ENCODE measurements around the gene CLCN3.
"Not testable (repeated sequence)": the region's sequence is repeated elsewhere in the genome, so short reads cannot be mapped to it uniquely, and the experiment has no call there.

The CLCN3 gene

DNA sequence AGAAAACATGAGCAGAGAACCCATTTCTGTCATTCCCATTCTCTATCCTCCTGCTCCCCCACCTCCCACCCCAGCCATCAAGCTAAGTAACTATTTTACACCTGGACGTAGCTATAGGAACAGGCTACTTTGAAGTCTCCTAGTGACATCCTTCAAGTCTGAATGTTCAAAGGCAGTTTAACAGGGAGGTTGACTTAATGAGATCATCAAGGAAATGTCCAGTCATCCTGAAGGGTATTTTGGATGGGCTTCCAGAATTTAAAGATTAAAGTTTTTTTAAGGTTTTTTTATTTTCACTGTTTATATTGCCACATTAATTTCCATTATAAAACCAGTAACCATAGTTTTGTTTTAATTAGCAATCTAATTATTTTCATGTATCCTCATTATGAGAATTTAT, 96.3 kb downstream of the CLCN3 start:
- DNase-seq: no peak

DNA sequence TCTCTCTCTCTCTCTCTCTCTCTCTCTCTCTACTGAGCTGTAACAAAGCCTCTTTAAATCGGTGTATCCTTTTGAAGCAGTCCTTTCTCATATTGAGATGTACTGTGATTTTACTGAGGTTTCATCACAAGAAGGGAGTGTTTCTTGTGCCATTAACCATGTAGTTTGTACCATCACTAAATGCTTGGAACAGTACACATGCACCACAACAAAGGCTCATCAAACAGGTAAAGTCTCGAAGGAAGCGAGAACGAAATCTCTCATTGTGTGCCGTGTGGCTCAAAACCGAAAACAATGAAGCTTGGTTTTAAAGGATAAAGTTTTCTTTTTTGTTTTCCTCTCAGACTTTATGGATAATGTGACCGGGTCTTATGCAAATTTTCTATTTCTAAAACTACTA, 100.2 kb downstream of the CLCN3 start:
- no peak for DNase-seq

GRCh38 chr4:169723207-169723965, 103.0 kb downstream of the CLCN3 start:
- no peak for DNase-seq

DNA sequence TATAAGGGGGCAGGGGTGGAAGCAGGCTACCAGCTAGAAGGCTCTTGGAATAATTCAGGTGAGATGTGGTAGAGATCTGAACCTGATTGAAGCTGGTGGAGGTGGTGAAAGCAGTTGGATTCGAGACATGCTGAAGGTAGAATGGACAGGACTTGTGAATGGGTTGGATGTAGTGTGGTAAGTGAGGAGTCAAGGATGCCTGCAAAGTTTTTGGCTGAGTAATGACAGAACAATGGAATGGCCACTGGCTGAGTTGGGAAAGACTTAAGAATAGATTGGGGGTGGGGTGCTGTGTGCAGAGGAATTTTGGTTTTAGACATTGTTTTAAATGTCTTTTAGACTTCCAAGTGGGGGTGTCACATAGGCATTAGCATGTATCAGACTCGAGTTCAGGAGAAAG, 103.9 kb downstream of the CLCN3 start:
- DNase-seq: no peak

DNA sequence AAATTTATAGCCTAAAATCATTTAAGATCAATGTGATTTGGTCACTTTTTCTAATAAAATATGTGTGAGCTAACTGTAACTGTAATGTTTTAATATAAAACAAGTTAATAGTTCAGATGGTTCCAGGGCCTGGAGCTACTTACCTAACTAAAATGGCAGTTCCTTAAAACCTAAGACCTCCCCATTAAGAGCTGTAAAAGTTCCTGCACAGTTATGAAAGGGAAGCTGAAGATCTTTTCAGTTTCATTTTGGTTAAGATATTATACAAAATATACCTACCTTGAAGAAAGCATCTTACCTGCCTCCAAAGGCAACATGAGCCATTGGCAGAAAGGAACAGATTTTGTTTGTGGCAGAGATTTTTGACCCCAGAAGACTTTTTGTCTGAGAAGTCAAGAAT, 107.2 kb downstream of the CLCN3 start:
- no peak for DNase-seq

DNA sequence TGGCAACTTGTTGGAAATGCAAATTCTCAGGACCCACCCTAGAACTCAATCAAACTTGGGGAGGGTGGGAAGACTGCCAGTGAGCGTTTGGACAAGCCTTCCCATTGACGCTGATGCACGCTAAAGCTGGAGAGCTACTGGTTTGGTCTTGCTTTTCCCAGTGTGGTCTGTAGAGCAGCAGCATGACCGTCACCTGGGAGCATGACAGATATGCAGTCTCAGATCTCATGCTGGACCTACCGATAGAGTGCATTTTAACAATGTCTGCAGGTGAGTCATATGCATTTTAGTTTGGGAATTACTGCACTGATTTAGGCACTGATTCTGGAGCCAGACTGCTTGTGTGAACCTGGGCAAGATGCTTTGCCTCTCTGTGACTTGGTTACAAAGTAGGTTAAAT, 110.2 kb downstream of the CLCN3 start:
- no peak for DNase-seq

- not testable (repeated sequence) for DNase-seq
Measured at GRCh38 chr4:169738604-169739003, 118.2 kb downstream of the CLCN3 start.

GRCh38 chr4:169741569-169741968, 121.2 kb downstream of the CLCN3 start:
- no peak for DNase-seq

- no peak for DNase-seq
Measured at GRCh38 chr4:169744601-169745000, 124.2 kb downstream of the CLCN3 start.

DNA sequence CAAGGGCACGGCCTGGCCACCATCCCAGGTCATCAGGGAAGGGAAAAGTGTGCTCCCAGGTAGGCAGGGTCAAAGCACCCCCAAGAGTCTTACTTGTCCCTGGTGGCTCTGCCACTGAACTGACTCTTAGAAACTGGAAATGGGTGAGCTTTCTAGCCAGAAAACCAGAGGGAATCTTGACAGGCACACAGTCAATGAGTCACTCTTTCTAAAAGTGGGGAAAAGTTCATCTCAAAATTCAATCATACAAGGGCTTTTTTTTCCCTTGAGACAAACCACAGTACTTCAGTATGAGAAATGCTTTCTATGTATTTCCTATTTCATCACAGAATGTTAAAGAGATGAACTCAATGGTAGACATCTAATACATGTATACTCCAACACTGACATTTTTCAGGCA, 124.9 kb downstream of the CLCN3 start:
- DNase-seq: no peak

DNA sequence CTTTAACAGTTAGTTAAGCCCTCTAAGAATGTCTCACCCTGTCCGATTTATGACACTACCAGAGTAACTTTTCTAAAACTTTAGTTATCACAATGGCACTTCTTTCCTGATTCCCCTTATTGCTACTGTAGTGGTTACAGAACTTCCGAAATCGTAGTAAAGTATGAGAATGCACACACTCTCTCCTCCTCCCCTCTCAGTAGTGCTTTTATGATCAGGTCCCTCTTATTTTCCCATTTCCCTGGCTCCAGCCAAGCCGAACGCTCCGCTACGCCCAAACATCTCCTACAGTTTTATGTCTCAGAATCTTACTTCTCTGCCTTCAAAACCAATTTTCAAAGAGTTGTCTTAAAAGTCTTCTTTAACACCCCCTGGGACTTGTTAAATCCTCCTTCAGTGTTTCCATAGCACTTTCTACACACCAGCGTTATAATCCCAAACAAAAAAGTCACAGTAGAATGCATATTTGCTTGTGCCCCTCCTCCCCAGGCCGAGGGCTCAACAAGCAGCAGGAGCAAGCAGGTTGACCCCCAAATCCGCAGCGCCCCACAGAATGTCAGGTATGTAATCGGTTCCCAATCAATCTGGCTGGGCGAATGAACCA, 136.7 kb downstream of the CLCN3 start:
- no peak for DNase-seq

DNA sequence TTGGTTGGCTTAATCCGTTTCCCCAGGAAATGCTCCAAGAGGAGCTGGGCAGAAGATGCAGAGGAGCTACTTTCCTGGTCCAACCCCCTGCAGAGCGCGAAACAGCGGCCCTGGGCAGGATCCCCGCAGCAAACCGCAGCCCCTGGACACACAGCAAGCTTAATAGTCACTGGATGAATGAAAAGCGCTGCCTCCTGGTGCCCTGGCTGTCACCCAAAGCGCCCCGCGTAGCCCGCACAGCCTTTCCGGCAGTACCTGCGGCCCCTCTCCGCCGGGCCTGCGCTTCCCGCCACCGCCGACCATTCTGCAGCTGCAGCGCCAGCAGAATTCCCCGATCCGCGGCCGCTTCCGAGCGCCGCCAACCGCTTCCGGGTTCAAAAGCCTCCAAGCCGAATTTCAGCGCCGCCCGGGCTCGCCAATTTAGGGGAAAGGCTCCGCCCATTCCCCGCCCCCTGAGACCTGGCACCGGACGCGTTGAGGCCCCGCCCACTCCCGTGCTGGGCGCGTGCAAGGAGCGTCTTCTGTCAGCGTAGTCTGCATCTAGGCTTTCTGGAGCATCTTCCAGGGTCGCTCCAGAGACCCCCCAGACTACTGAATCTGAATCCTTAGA, 137.3 kb downstream of the CLCN3 start, which contains the start of gene HPF1:
Gene HPF1 (minus strand): TSS at position 370 of the 610 bp plus-strand sequence. CDS start 67 bp downstream, at position 303.
- DNase-seq: peak; percentile 78

- DNase-seq: no peak
Measured at GRCh38 chr4:169758401-169758962, 138.1 kb downstream of the CLCN3 start.

DNA sequence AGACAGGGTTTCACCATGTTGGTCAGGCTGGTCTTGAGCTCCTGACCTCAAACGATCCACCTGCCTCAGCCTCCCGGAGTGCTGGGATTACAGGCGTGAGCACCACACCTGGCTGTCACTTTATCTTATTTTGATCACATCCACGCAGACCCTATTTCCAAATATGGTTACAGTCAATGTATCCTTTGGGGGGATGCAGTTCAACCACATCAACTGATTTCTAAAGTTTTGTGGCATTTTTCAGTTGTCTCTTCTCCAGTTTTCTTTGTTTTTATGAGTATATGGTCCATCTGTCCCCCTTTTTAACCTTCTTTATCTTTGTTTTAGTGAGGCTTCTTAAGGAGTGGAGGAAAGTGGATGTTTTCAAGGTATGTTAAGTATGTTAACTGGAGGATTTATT, 141.5 kb downstream of the CLCN3 start:
- no peak for DNase-seq

DNA sequence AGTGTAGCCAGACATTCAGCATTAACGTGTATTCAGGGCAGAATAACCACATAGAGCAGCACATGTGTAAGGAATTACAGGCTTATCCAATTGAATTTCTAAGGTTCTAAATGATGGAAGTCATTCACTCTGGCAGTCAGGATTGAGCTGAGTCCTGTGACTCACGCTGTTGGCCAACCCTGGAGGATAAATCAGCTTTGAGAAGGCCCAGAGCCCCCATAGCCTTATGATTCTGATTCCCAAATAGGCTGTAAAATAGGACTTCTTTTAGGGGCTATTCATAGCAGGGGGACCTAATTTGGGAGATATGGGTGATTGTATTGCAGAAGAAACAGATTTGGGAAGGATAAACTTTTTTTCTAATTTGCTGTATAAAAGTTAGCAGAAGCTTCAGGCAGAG, 145.5 kb downstream of the CLCN3 start:
- no peak for DNase-seq

GRCh38 chr4:169766741-169767140, 146.4 kb downstream of the CLCN3 start:
- no peak for DNase-seq

DNA sequence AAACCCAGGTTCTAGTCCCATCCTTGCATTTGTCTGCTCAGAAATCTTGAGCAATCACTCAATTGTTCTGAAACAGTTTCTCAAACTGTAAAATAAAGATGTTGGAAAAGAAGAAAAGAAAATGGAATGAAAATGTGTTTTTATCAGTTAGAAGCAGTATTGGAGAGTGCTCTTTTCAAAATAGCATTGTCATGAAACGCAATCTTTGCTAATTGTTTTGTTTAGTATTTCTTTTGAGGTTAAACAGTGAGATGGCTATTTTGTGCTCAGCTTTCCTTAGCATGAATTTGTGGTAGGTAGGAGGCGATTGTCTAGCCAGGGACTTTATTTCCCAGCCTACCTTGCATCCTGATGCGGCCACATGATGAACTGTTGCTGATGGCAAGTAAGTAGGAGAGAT, 148.0 kb downstream of the CLCN3 start:
- DNase-seq: no peak

DNA sequence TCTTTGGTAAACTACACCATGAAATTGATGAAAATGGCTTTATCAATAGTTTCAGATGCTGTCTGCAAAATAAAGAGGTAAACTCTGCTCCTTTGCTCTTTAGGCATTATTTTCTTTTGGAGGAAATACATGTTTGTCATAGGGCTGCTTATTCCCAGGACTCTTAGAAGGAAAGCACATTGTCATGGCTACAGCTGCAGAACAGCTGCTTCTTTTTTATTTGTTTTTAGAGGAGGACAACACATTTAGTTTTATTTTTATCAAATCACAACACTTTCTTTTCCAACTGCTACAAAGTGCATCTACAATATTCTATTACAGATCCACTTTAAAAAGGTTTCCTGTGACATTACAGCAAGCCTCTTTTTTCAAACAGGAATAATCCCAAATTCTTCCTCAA, 150.0 kb downstream of the CLCN3 start:
- DNase-seq: no peak

DNA sequence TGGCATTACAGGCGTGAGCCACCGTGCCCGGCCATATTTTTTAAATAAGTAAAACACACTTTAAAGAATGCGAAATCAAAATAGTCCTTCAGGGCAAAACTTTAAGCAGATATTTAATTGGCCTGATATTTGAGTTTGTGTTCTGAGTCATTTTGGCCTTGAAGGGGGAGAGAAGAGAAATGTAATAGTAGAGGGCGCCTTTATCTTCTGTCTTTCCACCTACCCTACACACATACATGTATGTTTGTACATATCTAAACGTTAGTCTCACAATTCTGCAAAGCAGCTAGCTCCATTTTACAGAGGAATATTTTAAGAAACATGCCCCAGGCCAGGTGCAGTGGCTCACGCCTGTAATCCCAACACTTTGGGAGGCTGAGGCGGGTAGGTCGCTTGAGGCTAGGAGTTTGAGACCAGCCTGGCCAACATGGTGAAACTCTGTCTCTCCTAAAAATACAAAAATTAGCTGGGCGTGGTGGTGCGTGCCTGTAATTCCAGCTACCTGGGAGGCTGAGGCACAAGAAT, 151.2 kb downstream of the CLCN3 start:
- DNase-seq: not testable (repeated sequence)
